GM12878 (cell line): ENCODE results near the gene SLAMF9. TPM values are rescaled to one million over a fixed set of nuclear protein-coding genes. Genes with fewer than 3 reads are reported as not detected.
A peak's percentile ranks its signal among the peaks of the same experiment; 100 is the strongest.

ENCODE experiments used
- ATAC-seq: fragments of 200-7000 bp; cut with Tn5 transposase; 3 replicates; pipeline ENCODE4 v1.9.1; 2020; ENCODE audit warnings: mild to moderate bottlenecking, moderate library complexity
- BruUV-seq: library from RNA; stranded (reverse); fragments of 400-500 nt; replicated peaks from 2 replicates; lab custom pipeline; 2021; lab: Mats Ljungman, UMichigan
- CTCF ChIA-PET: fragments of 300-600 bp; sonication (Branson Sonifier 250); formaldehyde crosslinking; extraction: SDS; loops from one replicate; lab custom pipeline; 2021; ENCODE audit warnings: inconsistent platforms; lab: Yijun Ruan, JAX
- POLR2A ChIA-PET: fragments of 350-600 bp; formaldehyde crosslinking; extraction: SDS; loops from one replicate; lab custom pipeline; 2021; ENCODE audit warnings: inconsistent platforms; lab: Charles Lee
- RAD21 ChIA-PET: fragments of 300-600 bp; sonication (Branson Sonifier 250); formaldehyde crosslinking; loops from one replicate; lab custom pipeline; 2023; ENCODE audit warnings: antibody characterized with exemption; ENCODE audit not compliant: unreplicated experiment; lab: Charles Lee
- SMC1A ChIA-PET: fragments of 300-600 bp; sonication (Branson Sonifier 250); formaldehyde crosslinking; loops from one replicate; lab custom pipeline; 2023; ENCODE audit not compliant: unreplicated experiment, uncharacterized antibody; lab: Charles Lee
- DNase-seq: peaks from one replicate; pipeline ENCODE4 v3.0.0-alpha.2; 2011; ENCODE audit warnings: low read depth, low spot score
- FAIRE-seq: peaks from 3 replicates; lab custom pipeline; 2011; peaks lifted over from hg19 to GRCh38; lab: Jason Lieb, UNC
- H2AFZ ChIP-seq: 2 replicates; pipeline ENCODE4 v1.6.0; 2011; ENCODE audit warnings: low read depth, low read length, control low read depth; ENCODE audit not compliant: control insufficient read depth
- H3K27ac ChIP-seq: 2 replicates; pipeline ENCODE4 v1.5.1; 2011; ENCODE audit warnings: control low read depth; ENCODE audit not compliant: control insufficient read depth, insufficient read depth
- H3K27me3 ChIP-seq, 2 experiments: replicated peaks in 1 of 2; 2 replicates each; pipeline versions ENCODE4 v1.6.0 to v1.6.1; 2011; ENCODE audit warnings: low read length in 1 of 2; ENCODE audit not compliant: control insufficient read depth in 2 of 2, insufficient read depth in 2 of 2
- H3K36me3 ChIP-seq, 2 experiments: 2 replicates each; pipeline ENCODE4 v1.5.1; 2011; ENCODE audit warnings: low read length in 1 of 2; ENCODE audit not compliant: control insufficient read depth in 2 of 2, insufficient read depth in 2 of 2
- H3K4me1 ChIP-seq: 2 replicates; pipeline ENCODE4 v1.6.1; 2011; ENCODE audit warnings: mild to moderate bottlenecking, low read length, moderate library complexity, mixed read lengths; ENCODE audit not compliant: control insufficient read depth, insufficient read depth
- H3K4me2 ChIP-seq: 2 replicates; pipeline ENCODE4 v1.6.0; 2011; ENCODE audit warnings: control low read depth; ENCODE audit not compliant: control insufficient read depth, insufficient read depth
- H3K4me3 ChIP-seq: fragments of 200-600 bp; sonication (generic); 2 replicates; pipeline ENCODE4 v1.5.1; 2016
- H3K79me2 ChIP-seq: 2 replicates; pipeline ENCODE4 v1.6.0; 2011; ENCODE audit warnings: low read length; ENCODE audit not compliant: control insufficient read depth, insufficient read depth
- H3K9ac ChIP-seq: 2 replicates; pipeline ENCODE4 v1.8.0; 2011; ENCODE audit warnings: low read length, control low read depth, mixed read lengths; ENCODE audit not compliant: control insufficient read depth, insufficient read depth
- H3K9me3 ChIP-seq: replicated peaks from 3 replicates; pipeline ENCODE4 v1.5.1; 2011; ENCODE audit warnings: mild to moderate bottlenecking, low read length; ENCODE audit not compliant: control insufficient read depth, insufficient read depth
- H4K20me1 ChIP-seq: 2 replicates; pipeline ENCODE4 v1.6.0; 2011; ENCODE audit not compliant: control insufficient read depth, insufficient read depth
- CEBPB ChIP-seq, 2 experiments: fragments of 150-350 bp in 1 of 2; IDR thresholded peaks; 2 replicates each; pipeline ENCODE4 v1.6.1; 2012 to 2014; ENCODE audit warnings: low read depth in 2 of 2, low read length in 2 of 2, borderline replicate concordance in 1 of 2, inconsistent platforms in 1 of 2
- IKZF1 ChIP-seq: fragments of 450-650 bp; conservative IDR thresholded peaks from 2 replicates; pipeline ENCODE4 v1.6.1; 2017; ENCODE audit warnings: antibody characterized with exemption, mild to moderate bottlenecking
- IKZF2 ChIP-seq, 2 experiments: fragments of 450-650 bp; IDR thresholded peaks; 2 replicates each; pipeline ENCODE4 v1.6.1; 2017; ENCODE audit warnings: mild to moderate bottlenecking in 2 of 2, moderate library complexity in 2 of 2
- JUNB ChIP-seq: IDR thresholded peaks from 2 replicates; pipeline ENCODE4 v1.6.1; 2016; ENCODE audit warnings: antibody characterized with exemption, mild to moderate bottlenecking
- NFIC ChIP-seq: IDR thresholded peaks from 2 replicates; pipeline ENCODE4 v1.6.1; 2012; ENCODE audit warnings: low read depth, mild to moderate bottlenecking, inconsistent platforms, low read length, moderate library complexity
- NR2F1 ChIP-seq: fragments of 450-650 bp; conservative IDR thresholded peaks from 2 replicates; pipeline ENCODE4 v1.6.1; 2017; ENCODE audit warnings: mild to moderate bottlenecking
- POLR2AphosphoS5 ChIP-seq: IDR thresholded peaks from 2 replicates; pipeline ENCODE4 v1.6.1; 2011; ENCODE audit warnings: mild to moderate bottlenecking, low read length, inconsistent platforms
- SRF ChIP-seq, 2 experiments: IDR thresholded peaks; 2 replicates each; pipeline ENCODE4 v1.6.1; 2011; ENCODE audit warnings: low read depth in 2 of 2, low read length in 2 of 2, mild to moderate bottlenecking in 1 of 2, moderate library complexity in 1 of 2
- SUPT20H ChIP-seq: IDR thresholded peaks from 2 replicates; pipeline ENCODE4 v1.6.1; 2011; ENCODE audit warnings: low read depth, mild to moderate bottlenecking, low read length, moderate library complexity, borderline replicate concordance; ENCODE audit not compliant: control insufficient read depth
- ZNF24 ChIP-seq: fragments of 450-650 bp; IDR thresholded peaks from 2 replicates; pipeline ENCODE4 v1.6.1; 2017; ENCODE audit warnings: antibody characterized with exemption, mild to moderate bottlenecking
- WGBS: methylation state at CpG from one replicate; pipeline ENCODE4 v1.1.6; 2016; ENCODE audit warnings: low lambda C conversion rate; ENCODE audit not compliant: insufficient replicate concordance, insufficient coverage; ENCODE audit errors: missing lambda C conversion rate; 5-methylcytosine and 5-hydroxymethylcytosine counted together
- in situ Hi-C: fragments of 300-500 bp; cut with MboI; formaldehyde crosslinking; loops from 9 replicates; pipeline ENCODE4 v1.14.3; 2018; ENCODE audit warnings: mixed read lengths
- intact Hi-C: fragments of 100-400 bp; cut with micrococcal nuclease; formaldehyde crosslinking; loops from one replicate; pipeline ENCODE4 v1.14.2; 2022; ENCODE audit not compliant: unreplicated experiment
- polyA plus RNA-seq, 11 experiments: library from polyadenylated mRNA; depleted of rRNA in 4 of 11; unstranded in 6 of 11; stranded (reverse) in 5 of 11; fragments of >200 nt; fragmentation: Nextera tagmentation in 4 of 11; fragmentation: Illumina TruSeq in 1 of 11; extraction: Ambion mirVana in 4 of 11; extraction: Trizol in 1 of 11; gene quantifications; 1 replicate in 1 of 11; 2 replicates in 10 of 11; pipeline versions ENCODE4 v1.2.1 to v1.2.3, GENCODE V29; 2011 to 2016; ENCODE audit warnings: inconsistent platforms in 2 of 11, missing spikeins in 2 of 11, low read depth in 1 of 11
- total RNA-seq, 4 experiments: library from RNA; depleted of rRNA in 3 of 4; stranded (reverse); fragments of >200 nt in 3 of 4; fragmentation: Illumina TruSeq in 1 of 4; extraction: Trizol in 1 of 4; gene quantifications; 2 replicates each; pipeline versions ENCODE4 v1.2.1 to v1.2.3, GENCODE V29; 2013 to 2021
- TF ChIP-seq, protein P1 (sequence below): IDR thresholded peaks from 2 replicates; pipeline ENCODE4 v1.6.1; 2012; ENCODE audit warnings: low read length, inconsistent platforms

The SLAMF9 gene
- total and polyA plus RNA-seq, 10 of the 15 experiments (the other 5 are each of a cell fraction or from before 2014, with no cell fraction given) = not detected

DNA sequence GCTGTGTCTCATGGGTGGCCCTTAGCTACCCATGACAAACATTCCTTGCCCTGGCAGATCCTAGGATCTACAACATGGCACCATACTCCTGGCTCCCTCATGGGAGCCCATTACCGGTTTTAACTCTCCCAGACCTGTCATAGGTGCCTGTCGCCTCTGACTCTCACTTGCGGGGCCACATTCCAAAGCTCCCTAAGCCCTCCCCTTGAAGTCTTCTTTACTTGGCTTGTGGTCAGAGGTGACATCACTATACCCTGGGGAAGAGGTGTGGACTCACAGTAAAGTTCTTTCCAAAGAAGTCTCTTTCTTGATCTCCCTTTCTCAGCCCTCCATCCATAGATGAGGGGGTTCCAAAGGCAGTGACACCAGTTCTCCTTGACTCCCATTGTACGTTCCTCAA is 5.4 kb upstream of the SLAMF9 start:
- Histone ChIP-seq H3K27me3 (peaks cover 2 to 4% of the 10 kb centered on the region in 2 experiments; a peak in 3 of 4 replicates), H3K9me3 (no peaks in the 10 kb centered on the region), H4K20me1 (no peaks in the 10 kb centered on the region), H3K36me3 (no peaks in the 10 kb centered on the region), H3K27ac (no peak overlapping the region), H3K79me2 (no peaks in the 10 kb centered on the region), H3K4me1 (peaks cover 13% of the 10 kb centered on the region), H3K9ac (no peak overlapping the region), H3K4me3 (no peak overlapping the region), H2AFZ (no peak overlapping the region), H3K4me2 (peak overlapping the region; percentile 45; the same call in 1 of the 2 replicates)
- DNase-seq (no peak), FAIRE-seq (no peak), ATAC-seq (no peak)
- ChIA-PET RAD21 (interaction anchor here (1.1 kb wide), 1 partner anchor 48 kb away, joined by 4 read pairs; no protein-coding TSS in a partner anchor), CTCF (interaction anchor here (1.0 to 2.8 kb wide), 4 partner anchors 47 to 160 kb away, joined by 4 to 12 read pairs (median 5); no protein-coding TSS in a partner anchor), SMC1A (interaction anchor here (3.0 kb wide), 1 partner anchor 47 kb away, joined by 13 read pairs; no protein-coding TSS in a partner anchor), POLR2A (no interaction called here)
- WGBS = 33% methylated on average over 4 of the region's 4 CpGs
- BruUV-seq = no TSS peak
- TF ChIP-seq ZNF24 (no peak), CEBPB (IDR thresholded peaks at IDR 0.05; ENCODE audit: borderline replicate concordance in 1 of 2, low read depth in 2 of 2, low read length in 2 of 2) (no peak), SRF (IDR thresholded peaks at IDR 0.05; ENCODE audit: low read depth in 2 of 2, low read length in 2 of 2) (no peak), NFIC (no peak), POLR2AphosphoS5 (no peak)
- intact Hi-C loops (no loop called here), in situ Hi-C loops (no loop called here)

GRCh38 chr1:159958719-159959380 is 4.8 kb upstream of the SLAMF9 start:
- RAD21 ChIA-PET = interaction anchor here (1.1 kb wide), 1 partner anchor 49 kb away, joined by 4 read pairs; no protein-coding TSS in a partner anchor
- Histone ChIP-seq H3K27ac (no peak overlapping the region), H2AFZ (no peak overlapping the region)
- peak; percentile 81 for TF ChIP-seq JUNB
- TF ChIP-seq NR2F1 = 0 out of 2 replicates have a peak, but pooled peaks have one; percentile 16
- TF ChIP-seq IKZF2 (IDR thresholded peaks at IDR 0.05) = peak in 1 of 2 experiments; percentile 14; a peak in 1 of 4 replicates
- TF ChIP-seq IKZF1 = peak; percentile 34; the same call in 1 of the 2 replicates
- no peak for TF ChIP-seq SUPT20H
- TF ChIP-seq, protein P1, sequence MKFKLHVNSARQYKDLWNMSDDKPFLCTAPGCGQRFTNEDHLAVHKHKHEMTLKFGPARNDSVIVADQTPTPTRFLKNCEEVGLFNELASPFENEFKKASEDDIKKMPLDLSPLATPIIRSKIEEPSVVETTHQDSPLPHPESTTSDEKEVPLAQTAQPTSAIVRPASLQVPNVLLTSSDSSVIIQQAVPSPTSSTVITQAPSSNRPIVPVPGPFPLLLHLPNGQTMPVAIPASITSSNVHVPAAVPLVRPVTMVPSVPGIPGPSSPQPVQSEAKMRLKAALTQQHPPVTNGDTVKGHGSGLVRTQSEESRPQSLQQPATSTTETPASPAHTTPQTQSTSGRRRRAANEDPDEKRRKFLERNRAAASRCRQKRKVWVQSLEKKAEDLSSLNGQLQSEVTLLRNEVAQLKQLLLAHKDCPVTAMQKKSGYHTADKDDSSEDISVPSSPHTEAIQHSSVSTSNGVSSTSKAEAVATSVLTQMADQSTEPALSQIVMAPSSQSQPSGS = peak; percentile 35; the same call in 1 of the 2 replicates
- TF ChIP-seq, all 136 proteins: peak for 5
- peaks cover 13% of the 10 kb centered on the region for H3K4me1 ChIP-seq
- no peaks in the 10 kb centered on the region for H3K36me3 ChIP-seq
- ChIA-PET POLR2A (no interaction called here), CTCF (interaction anchor here (0.5 to 2.8 kb wide), 10 partner anchors 11 to 609 kb away, joined by 3 to 12 read pairs (median 4); no protein-coding TSS in a partner anchor), SMC1A (interaction anchor here (0.6 to 3.0 kb wide), 2 partner anchors 48 to 122 kb away, joined by 3 to 13 read pairs; no protein-coding TSS in a partner anchor)
- no peaks in the 10 kb centered on the region for H4K20me1 ChIP-seq
- H3K9ac ChIP-seq = no peak overlapping the region
- no peaks in the 10 kb centered on the region for H3K9me3 ChIP-seq
- ATAC-seq (peak; percentile 84), FAIRE-seq (no peak), DNase-seq (no peak)
- no TSS peak for BruUV-seq
- H3K4me3 ChIP-seq = no peak overlapping the region
- H3K4me2 ChIP-seq = peak overlapping the region; percentile 45
- intact Hi-C loops = no loop called here
- WGBS = 0% methylated on average over 3 of the region's 3 CpGs
- in situ Hi-C loops = no loop called here
- H3K79me2 ChIP-seq = no peaks in the 10 kb centered on the region
- H3K27me3 ChIP-seq = peaks cover 0 to 2% of the 10 kb centered on the region in 2 experiments; a peak in 3 of 4 replicates
